A549 (cell line): Measurements from ENCODE around the gene FZD10.

Experiments
- BCL3 ChIP-seq: fragments of >200 bp; sonication (Bioruptor Twin); formaldehyde crosslinking; IDR thresholded peaks from 3 replicates; pipeline ENCODE4 v1.6.1; 2016
- CTCF ChIP-seq: fragments of >200 bp; sonication (Bioruptor Twin); formaldehyde crosslinking; IDR thresholded peaks from 3 replicates; pipeline ENCODE4 v1.5.1; 2016
- HDAC2 ChIP-seq: fragments of 200-600 bp; sonication (generic); IDR thresholded peaks from 2 replicates; pipeline ENCODE4 v1.6.1; 2016
- NPAS2 ChIP-seq: fragments of 250-450 bp; sonication (Bioruptor Pico); IDR thresholded peaks from 2 replicates; pipeline ENCODE4 v1.8.0; 2022; ENCODE audit warnings: mild to moderate bottlenecking, moderate library complexity, borderline replicate concordance
- POLR2A ChIP-seq: IDR thresholded peaks from 2 replicates; pipeline ENCODE4 v1.6.1; 2012; ENCODE audit warnings: mild to moderate bottlenecking, low read length
- RNF2 ChIP-seq: fragments of 200-600 bp; sonication (generic); IDR thresholded peaks from 2 replicates; pipeline ENCODE4 v1.6.1; 2016; ENCODE audit warnings: low read depth, mild to moderate bottlenecking, antibody characterized with exemption, moderate library complexity, borderline replicate concordance
- SMC3 ChIP-seq: fragments of >200 bp; sonication (Bioruptor Twin); formaldehyde crosslinking; IDR thresholded peaks from 3 replicates; pipeline ENCODE4 v1.6.1; 2018; ENCODE audit warnings: inconsistent platforms
- SREBF2 ChIP-seq: fragments of 450-650 bp; IDR thresholded peaks from 2 replicates; pipeline ENCODE4 v1.6.1; 2014; ENCODE audit warnings: mild to moderate bottlenecking, moderate library complexity
- TF ChIP-seq, protein P1 (sequence below): IDR thresholded peaks from 2 replicates; pipeline ENCODE4 v1.6.1; 2012

- no peak for TF ChIP-seq CTCF
- no peak for TF ChIP-seq RNF2
- TF ChIP-seq SREBF2, result no peak
- TF ChIP-seq HDAC2, result no peak
- TF ChIP-seq SMC3, result no peak
- TF ChIP-seq, protein P1, sequence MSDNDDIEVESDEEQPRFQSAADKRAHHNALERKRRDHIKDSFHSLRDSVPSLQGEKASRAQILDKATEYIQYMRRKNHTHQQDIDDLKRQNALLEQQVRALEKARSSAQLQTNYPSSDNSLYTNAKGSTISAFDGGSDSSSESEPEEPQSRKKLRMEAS, result no peak
- no peak for TF ChIP-seq BCL3
- no peak for TF ChIP-seq POLR2A
- no peak for TF ChIP-seq NPAS2 (CRISPR knock-in tag)
Measured at GRCh38 chr12:130156652-130157275, 5.5 kb upstream of the FZD10 start.
